Measurements from ENCODE around the gene TNK2. TPM values are rescaled to one million over a fixed set of nuclear protein-coding genes. Genes with fewer than 3 reads are reported as not detected.

TNK2 gene
- total RNA-seq, 2 experiments from 2014 or later = 43.6 to 92.1 TPM

- H3K27ac ChIP-seq (ENCODE audit: low read depth, low read length, poor library complexity, severe bottlenecking) = no peak overlapping the region
- no TSS peak for BruUV-seq (replicated peaks)
Measured at GRCh38 chr3:195834675-195835583, 73.4 kb downstream of the TNK2 start.

GRCh38 chr3:195829897-195830254 is 78.5 kb downstream of the TNK2 start:
- ChIA-PET POLR2A (no interaction called here), CTCF (ENCODE audit: unreplicated experiment) (no interaction called here)
- Histone ChIP-seq H3K9me2 (ENCODE audit: insufficient read depth, low read length) (no peaks in the 10 kb centered on the region), H2AFZ (ENCODE audit: low read length) (no peak overlapping the region), H3K79me2 (ENCODE audit: insufficient read depth, low read depth, low read length) (no peaks in the 10 kb centered on the region), H3K4me2 (ENCODE audit: low read length) (no peak overlapping the region), H3K36me3 (ENCODE audit: insufficient read depth, low read length) (no peaks in the 10 kb centered on the region), H3K27ac (ENCODE audit: low read depth, low read length, poor library complexity, severe bottlenecking) (no peak overlapping the region), H3K9me3 (ENCODE audit: low read length) (no peaks in the 10 kb centered on the region), H3K4me1 (ENCODE audit: insufficient read depth, low read length, poor library complexity, severe bottlenecking) (peaks cover 9% of the 10 kb centered on the region), H4K20me1 (ENCODE audit: insufficient read depth, low read length) (no peaks in the 10 kb centered on the region), H3K4me3 (ENCODE audit: low read depth, low read length, poor library complexity, severe bottlenecking) (no peak overlapping the region)
- TF ChIP-seq CTCF (conservative IDR thresholded peaks at IDR 0.05; ENCODE audit: low read length) (no peak), EZH2phosphoT487 (IDR thresholded peaks at IDR 0.05; ENCODE audit: borderline replicate concordance, low read depth, low read length) (no peak)
- no peak for DNase-seq (ENCODE audit: low spot score)
- BruUV-seq (replicated peaks) = no TSS peak
- intact Hi-C loops (cut with micrococcal nuclease; ENCODE audit: unreplicated experiment) = no loop called here

More at GRCh38 chr3:195834675-195835583, 73.4 kb downstream of the TNK2 start:
- intact Hi-C loops (cut with micrococcal nuclease; ENCODE audit: unreplicated experiment) = no loop called here
- no peak for TF ChIP-seq CTCF (conservative IDR thresholded peaks at IDR 0.05; ENCODE audit: low read length)
- no peak for TF ChIP-seq EZH2phosphoT487 (IDR thresholded peaks at IDR 0.05; ENCODE audit: borderline replicate concordance, low read depth, low read length)
- Histone ChIP-seq H3K79me2 (ENCODE audit: insufficient read depth, low read depth, low read length) (no peaks in the 10 kb centered on the region), H3K4me1 (ENCODE audit: insufficient read depth, low read length, poor library complexity, severe bottlenecking) (peaks cover 30% of the 10 kb centered on the region), H4K20me1 (ENCODE audit: insufficient read depth, low read length) (no peaks in the 10 kb centered on the region), H3K36me3 (ENCODE audit: insufficient read depth, low read length) (no peaks in the 10 kb centered on the region), H3K4me2 (ENCODE audit: low read length) (no peak overlapping the region), H2AFZ (ENCODE audit: low read length) (no peak overlapping the region), H3K9me3 (ENCODE audit: low read length) (no peaks in the 10 kb centered on the region), H3K4me3 (ENCODE audit: low read depth, low read length, poor library complexity, severe bottlenecking) (no peak overlapping the region), H3K9me2 (ENCODE audit: insufficient read depth, low read length) (no peaks in the 10 kb centered on the region)
- no peak for DNase-seq (ENCODE audit: low spot score)
- CTCF ChIA-PET (ENCODE audit: unreplicated experiment) = no interaction called here
- POLR2A ChIA-PET = interaction anchor here (0.7 kb wide), 1 partner anchor 43 kb away, joined by 4 read pairs; no protein-coding TSS in a partner anchor

GRCh38 chr3:195828762-195829161 is 79.6 kb downstream of the TNK2 start:
- DNase-seq (ENCODE audit: low spot score) = no peak
- CTCF ChIA-PET (ENCODE audit: unreplicated experiment) = no interaction called here
- POLR2A ChIA-PET = interaction anchor here (0.8 kb wide), 1 partner anchor 10 kb away, joined by 4 read pairs; no protein-coding TSS in a partner anchor
- no peak overlapping the region for H3K27ac ChIP-seq (ENCODE audit: low read depth, low read length, poor library complexity, severe bottlenecking)
- no peaks in the 10 kb centered on the region for H3K9me2 ChIP-seq (ENCODE audit: insufficient read depth, low read length)
- H3K4me3 ChIP-seq (ENCODE audit: low read depth, low read length, poor library complexity, severe bottlenecking) = no peak overlapping the region
- no peaks in the 10 kb centered on the region for H3K79me2 ChIP-seq (ENCODE audit: insufficient read depth, low read depth, low read length)
- TF ChIP-seq EZH2phosphoT487 (IDR thresholded peaks at IDR 0.05; ENCODE audit: borderline replicate concordance, low read depth, low read length) (no peak), CTCF (conservative IDR thresholded peaks at IDR 0.05; ENCODE audit: low read length) (no peak)
- peaks cover 9% of the 10 kb centered on the region for H3K4me1 ChIP-seq (ENCODE audit: insufficient read depth, low read length, poor library complexity, severe bottlenecking)
- no peak overlapping the region for H2AFZ ChIP-seq (ENCODE audit: low read length)
- no peaks in the 10 kb centered on the region for H4K20me1 ChIP-seq (ENCODE audit: insufficient read depth, low read length)
- BruUV-seq (replicated peaks) = no TSS peak
- no peak overlapping the region for H3K4me2 ChIP-seq (ENCODE audit: low read length)
- H3K9me3 ChIP-seq (ENCODE audit: low read length) = no peaks in the 10 kb centered on the region
- H3K36me3 ChIP-seq (ENCODE audit: insufficient read depth, low read length) = no peaks in the 10 kb centered on the region
- intact Hi-C loops (cut with micrococcal nuclease; ENCODE audit: unreplicated experiment) = no loop called here

Data from OCI-LY7 (cell line).